ENCODE results near the gene CTNNA2.

GRCh38 chr2:79876430-79876829 is 363.6 kb downstream of the CTNNA2 start:
- no peak for TF ChIP-seq EZH2 (IDR thresholded peaks at IDR 0.05; ENCODE audit: low read depth, low read length, severe bottlenecking)
- TF ChIP-seq CTCF (IDR thresholded peaks at IDR 0.05; ENCODE audit: control extremely low read depth in 1 of 3, insufficient read depth in 1 of 3, low read depth in 1 of 3, low read length in 3 of 3), result peak; percentile 32 to 46 (median 34); a peak in 2 of 4 replicates

All from H1 (cell line).